ENCODE measurements around the gene CNTN4.
"Not testable (repeated sequence)": the region's sequence is repeated elsewhere in the genome, so short reads cannot be mapped to it uniquely, and the experiment has no call there.

Gene CNTN4

DNA sequence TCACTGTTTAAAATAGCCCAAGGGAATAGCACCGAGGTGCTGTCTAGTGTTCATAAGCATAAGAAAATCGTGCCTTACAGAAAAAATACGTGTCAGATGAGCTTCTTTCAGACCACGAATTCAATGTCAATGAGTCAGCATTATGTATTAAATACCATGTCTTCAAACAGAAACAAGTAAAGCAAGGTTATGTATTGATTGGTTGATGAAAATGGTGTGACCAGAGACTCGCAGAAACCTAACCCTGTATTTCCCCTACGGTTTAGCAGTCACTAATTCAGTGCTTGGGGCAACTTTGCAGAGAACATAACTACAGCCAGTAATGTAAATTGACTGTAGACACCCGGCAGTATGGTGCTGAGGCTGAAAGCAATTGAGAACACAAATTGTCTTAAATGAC lies 703.8 kb downstream of the CNTN4 start:
- no peak for DNase-seq (ENCODE audit: low read depth)

DNA sequence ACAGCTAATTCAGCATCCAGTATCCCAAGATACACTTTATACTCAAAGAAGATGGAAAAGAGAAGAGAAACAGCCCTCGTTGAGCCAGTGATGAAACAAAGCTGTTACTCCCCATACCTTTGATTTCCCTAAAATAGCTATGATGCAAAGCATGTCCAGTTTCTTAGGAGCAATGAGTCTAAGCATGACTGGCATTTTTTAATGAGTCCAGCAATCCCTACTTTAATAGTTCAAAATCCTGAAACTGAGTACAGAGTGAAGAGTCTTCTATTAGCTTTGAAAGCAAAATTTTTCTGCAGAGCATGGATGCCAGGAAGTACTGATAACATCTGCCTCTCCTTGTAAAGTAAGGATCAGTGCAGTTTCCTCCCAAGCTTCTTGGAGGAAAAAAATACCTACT lies 708.8 kb downstream of the CNTN4 start:
- DNase-seq (ENCODE audit: low read depth) = no peak

DNA sequence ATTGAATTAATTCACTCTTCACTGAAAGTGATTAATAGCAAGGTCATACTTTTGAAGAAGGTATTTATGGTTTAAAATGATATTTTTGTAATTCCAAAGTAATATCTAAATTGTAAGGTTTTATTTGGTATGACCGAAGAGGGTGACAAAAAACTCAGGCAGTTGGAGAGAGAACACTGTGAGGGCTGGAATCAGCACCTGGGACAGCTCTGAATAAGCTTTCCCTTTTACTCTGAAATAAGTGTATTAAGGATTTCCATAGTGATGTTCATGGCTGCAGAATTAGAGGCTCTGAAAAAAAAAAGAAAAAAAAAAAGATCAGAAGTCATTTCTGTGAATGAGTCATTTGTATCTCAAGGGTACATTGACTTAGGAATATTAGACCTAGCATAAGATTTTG lies 712.1 kb downstream of the CNTN4 start:
- DNase-seq (ENCODE audit: low read depth) = no peak

DNA sequence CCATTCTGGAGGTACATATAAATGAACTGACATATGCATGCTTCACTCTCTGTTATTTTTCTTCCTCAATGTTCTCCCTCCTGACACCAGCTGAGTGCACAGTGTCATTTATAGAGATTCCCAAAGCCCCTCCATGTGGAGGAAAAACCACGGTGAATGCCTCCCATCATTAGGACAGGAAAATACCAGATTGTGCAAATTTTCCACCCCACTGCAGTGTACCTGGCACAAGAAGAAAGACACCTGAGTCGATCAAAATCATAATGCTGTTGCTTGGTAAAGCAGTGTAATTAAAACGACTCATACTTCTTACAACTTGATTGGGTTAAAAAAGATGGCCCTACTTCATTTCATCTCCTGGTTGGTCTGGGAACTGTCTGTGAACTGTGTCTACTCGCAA lies 720.9 kb downstream of the CNTN4 start:
- DNase-seq (ENCODE audit: low read depth) = no peak

DNA sequence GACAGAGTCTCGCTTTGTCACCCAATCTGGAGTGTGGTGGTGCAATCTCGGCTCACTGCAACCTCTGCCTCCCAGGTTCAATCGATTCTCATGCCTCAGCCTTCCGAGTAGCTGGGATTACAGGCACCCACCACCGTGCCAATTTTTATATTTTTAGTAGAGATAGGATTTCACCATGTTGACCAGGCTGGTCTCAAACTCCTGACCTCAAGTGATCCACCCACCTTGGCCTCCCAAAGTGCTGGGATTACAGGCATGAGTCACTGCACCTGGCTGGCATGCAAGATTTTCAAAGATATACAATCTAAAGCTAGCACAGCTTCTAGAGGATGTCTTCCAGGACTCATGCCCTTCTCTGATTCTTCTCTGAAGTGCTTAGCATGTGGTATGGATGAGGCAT lies 722.3 kb downstream of the CNTN4 start:
- not testable (repeated sequence) for DNase-seq (ENCODE audit: low read depth)

DNA sequence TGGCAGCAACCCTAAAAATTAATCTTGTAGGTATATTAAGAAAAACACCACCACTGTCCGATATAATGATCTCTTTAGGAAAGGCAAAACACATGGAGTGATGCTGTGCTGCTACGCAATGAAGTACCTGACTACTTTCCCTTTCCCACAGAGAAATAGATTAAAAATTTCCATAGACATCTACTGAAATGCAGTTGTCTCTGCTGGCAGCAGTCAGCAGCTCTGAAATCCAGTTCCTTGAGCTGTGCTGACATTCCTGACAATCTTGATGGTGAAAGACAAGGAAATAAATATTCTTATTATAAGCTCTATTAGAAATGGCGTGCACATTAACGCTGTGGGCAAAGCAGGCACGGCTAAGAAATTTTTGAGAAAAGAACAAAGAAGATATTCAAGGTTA lies 723.9 kb downstream of the CNTN4 start:
- no peak for DNase-seq (ENCODE audit: low read depth)

DNA sequence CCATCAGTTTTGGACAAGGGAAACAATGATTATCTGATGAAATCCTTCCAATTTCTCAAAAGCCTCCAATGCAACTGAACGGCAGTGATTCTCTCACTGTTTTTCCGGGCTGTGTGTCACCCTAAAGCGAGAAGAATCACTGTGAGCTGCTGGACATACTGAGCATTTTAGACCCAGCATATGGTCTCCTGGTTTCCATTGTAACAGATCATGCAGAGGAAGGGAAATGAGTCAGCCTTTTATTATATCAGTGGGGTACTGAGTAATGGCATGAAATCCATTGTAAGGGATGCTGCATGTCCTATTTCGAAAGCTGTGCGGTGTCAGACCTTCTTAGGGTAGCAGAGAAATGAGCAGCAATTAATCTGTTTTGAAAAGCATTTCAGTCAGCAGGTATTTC lies 724.4 kb downstream of the CNTN4 start:
- no peak for DNase-seq (ENCODE audit: low read depth)

DNA sequence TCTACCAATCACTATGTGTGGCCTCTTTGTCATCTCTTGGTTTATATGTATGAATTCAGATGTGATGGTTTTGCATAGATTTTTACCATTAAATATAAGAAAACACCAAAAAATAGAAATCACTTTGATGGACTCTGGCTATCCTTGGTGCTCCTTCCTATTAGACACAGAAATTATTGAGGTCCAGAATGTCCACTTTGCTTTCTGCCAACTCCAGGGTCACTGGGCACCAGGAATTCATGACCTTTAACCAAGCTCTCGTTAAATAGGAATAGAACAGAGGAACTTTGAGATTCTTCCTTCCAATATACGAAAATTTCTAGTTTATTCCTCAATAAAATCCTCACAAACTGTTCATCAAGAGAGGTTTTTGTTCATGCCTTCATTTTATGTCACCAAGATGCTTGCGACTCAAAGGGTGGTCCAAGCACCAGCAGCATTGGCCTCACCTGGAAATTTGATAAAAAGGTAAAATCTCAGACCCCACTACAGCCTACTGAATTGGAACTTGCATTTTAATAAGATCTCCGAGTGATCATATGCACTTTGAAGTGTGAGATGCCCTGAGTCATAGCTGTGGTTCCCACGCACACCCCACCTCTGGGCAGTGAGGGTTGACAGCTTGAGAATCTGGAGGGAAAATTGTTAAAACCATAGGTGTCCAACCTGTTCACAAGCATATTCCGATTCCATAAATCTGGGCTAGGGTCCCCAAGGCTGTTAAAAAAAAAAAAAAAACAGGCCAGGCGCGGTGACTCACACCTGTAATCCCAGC lies 725.0 kb downstream of the CNTN4 start:
- no peak for DNase-seq (ENCODE audit: low read depth)

DNA sequence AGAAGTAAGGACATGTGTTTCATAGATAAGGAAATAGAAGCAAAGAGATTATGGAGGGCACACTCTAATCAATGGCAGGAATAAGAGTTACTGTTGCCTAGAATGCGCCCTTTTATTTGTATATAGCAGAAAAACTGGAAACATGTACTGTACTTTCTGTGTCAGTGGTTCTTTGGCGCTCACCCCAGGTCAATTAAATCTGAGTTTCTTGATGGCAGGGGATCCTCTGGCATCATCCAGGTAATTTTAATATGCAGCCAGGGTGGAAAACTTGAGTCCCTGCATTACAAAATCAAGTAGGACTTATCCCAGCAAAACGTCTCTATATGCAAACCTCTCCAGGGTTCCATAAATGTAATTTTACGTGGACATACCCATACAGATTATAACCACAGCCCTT lies 727.4 kb downstream of the CNTN4 start:
- DNase-seq (ENCODE audit: low read depth) = no peak

DNA sequence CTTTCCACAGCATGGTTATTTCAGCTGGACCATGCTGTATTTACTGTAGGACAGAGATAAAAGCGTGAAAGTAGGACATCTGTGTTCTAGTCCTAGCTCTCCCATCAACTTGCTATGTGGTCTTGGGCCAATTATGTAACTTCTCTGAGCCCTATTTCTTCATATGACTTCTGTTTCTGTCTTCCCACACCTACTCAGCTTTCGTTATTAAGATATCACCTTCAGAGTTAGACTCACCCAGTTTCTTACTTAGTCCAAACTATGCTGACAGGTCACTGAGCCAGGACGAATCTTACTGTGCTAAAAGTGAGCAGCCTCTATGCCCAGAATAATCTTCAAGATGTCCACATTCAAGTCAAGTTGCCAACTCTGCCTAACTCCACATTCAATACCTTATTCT lies 727.8 kb downstream of the CNTN4 start:
- DNase-seq (ENCODE audit: low read depth) = no peak

DNA sequence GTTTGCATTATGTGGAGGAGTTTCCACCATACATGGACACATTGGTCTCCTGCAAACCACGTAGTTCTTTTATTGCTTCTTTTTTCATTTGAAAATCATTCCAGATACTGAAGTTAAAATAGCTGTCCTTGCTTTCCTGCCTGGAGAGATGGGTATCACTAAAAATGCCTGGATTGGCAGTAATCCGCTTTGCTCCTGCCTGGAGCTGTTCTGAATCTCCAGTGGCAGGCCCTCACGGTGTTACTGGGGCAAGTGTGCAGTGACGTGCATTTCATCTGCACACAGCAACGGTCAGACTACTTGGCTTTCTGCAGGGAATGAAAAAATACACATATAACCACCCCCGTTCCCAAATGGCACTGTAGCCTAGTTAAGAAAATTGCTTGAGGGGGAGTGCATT lies 738.6 kb downstream of the CNTN4 start:
- DNase-seq (ENCODE audit: low read depth) = no peak

DNA sequence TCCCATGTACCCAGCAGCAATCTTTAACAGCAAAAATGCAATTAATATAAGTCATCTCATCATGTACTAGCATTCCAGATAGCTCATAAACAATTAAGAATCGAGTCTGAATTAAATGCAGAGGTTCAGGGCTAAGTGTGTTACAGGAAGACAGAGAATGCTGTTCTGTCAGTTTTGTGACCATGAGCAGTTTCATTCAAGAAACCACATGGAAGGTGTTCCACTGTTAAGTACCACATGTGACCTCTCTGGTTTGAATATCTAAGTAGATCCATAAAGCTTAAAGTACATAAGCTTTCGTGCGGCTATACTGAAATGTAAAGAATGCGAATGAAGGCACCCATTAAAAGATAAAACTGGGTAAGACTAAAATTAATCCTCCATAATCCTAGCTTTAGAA lies 739.2 kb downstream of the CNTN4 start:
- DNase-seq (ENCODE audit: low read depth) = no peak

DNA sequence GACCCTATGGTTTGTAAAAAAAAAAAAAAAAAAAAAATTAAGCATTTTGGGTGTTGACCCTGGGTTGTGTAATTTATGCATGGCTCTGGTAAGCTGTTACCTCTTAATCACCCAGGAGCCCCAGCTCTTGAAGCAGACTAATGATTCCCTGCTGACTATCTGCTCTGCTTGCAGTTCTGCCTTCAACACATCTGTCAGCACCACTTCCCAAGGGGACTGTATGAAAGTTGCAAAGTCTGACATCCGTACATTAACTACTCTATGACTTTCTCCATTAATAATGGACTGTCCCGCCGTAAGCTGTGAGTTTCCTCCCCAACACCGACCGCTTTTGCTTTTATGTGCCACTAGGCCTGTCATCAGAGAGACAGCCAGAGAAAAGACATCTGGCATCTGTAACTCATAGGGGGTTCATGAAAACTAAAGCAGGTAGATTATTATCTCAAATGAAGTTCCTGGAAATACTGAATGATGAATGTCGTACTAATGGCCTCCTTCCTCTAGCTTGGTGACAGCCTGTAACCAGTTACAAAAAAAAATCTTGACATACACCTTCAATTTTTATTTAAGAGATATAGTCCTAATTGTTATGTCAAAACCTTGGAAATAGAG lies 740.0 kb downstream of the CNTN4 start:
- DNase-seq (ENCODE audit: low read depth) = no peak

DNA sequence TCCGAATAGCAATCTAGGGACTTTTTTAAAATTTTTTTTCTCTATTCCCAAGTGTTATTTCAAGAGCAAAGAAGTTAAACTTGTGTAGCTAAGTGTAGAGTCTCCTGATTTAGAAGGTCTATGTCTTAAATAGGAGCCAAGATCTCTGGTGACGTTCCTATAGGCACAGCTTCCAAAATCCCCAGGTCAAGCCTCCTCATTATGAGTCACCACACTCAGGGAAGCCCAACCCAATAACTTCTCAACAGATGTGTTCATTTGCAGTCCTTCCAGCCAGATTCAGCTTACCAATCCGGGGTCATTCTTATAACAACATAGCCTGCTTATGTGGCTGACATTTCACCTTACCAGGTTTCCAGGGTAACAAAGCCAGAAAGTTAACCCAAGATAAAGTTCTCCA lies 741.2 kb downstream of the CNTN4 start:
- no peak for DNase-seq (ENCODE audit: low read depth)

DNA sequence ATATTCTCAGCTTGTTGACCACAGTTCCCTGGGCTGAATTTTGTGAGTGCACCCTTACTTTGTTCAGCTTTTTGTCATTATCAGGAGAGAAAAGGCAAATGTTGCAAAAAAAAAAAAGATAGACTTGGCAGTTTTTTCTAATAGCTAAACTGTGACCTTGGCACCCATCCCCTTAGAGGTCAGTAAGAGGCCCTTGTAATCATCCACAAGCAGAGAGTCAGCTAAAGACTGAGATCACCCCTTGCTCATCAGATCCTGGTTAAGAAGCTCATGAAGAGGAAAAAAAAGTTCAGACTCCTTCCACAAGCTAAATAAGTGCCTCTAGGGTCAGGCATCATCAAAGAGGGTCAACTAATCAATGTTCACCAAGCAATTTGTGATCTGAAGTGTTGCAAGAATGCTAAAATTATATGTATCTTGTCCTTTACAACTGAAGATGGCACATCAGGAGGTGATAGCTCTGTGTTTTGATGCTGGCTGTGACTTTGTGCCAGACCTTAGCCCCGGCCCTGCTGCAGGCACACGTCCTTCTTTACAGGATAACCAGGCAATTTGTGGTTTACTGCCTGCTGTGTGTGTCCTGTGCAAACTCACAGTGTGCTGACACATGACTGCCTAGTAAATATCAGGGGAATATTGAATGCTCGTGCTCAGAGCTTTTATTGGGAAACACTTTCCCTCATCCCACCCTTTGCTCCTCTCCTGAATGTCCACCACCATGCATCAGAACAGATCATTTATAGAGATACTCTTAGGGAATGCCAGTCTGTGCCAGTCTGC lies 748.6 kb downstream of the CNTN4 start:
- DNase-seq (ENCODE audit: low read depth) = no peak

DNA sequence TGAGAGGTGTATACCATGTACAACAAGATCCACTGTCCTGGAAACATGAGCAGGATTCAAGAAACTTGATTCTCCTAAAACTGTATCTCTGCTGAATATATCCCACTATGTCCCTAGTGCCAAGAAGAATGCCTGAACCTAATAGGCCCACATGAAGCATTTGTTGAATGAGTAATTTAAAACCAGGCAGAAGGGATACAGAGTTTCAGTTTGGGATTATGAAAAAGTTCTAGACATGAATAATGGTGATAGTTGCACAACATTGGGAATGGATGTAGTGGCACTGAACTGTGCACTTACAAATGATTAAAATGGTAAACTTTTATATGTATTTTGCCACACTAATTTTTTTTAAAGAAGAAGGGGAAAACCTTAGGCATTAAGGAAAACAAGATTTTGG lies 750.4 kb downstream of the CNTN4 start:
- DNase-seq (ENCODE audit: low read depth) = no peak

DNA sequence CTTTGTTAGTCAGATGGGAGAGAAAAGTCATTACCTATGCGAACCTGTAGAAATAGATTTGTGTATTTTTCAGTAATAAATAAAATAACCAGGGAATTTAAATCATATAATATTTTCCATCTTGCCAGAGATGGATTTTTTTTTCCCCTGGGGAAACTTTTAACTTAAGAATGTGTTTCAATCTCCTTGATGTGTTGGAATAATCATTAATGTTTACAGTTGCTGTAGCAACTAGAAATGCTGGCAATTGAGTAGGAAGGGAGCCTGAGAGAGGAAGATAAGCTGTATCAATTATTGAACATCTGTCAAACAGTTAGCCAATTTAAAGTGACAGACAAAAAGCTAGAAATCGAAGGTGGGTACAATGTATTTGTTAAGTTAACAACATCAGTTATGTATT lies 752.0 kb downstream of the CNTN4 start:
- no peak for DNase-seq (ENCODE audit: low read depth)

DNA sequence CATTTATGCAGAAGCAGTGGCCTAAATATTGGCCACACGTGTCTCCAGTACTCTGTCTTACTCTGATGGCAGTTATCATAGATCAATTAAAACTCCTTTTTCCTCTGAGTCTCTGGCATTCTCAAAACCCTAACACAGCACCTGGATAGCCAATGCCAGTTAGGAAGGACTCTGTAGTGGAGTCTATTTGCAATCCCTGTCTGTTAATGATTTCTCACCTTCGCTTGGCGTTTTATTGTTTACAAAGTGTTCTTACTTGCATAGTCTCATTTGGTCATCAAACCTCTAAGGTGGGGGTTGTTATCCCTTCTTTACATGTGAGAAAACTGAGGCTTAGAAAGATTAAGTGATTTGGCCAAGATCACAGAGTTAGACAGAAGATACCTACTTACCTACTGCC lies 752.7 kb downstream of the CNTN4 start:
- no peak for DNase-seq (ENCODE audit: low read depth)

DNA sequence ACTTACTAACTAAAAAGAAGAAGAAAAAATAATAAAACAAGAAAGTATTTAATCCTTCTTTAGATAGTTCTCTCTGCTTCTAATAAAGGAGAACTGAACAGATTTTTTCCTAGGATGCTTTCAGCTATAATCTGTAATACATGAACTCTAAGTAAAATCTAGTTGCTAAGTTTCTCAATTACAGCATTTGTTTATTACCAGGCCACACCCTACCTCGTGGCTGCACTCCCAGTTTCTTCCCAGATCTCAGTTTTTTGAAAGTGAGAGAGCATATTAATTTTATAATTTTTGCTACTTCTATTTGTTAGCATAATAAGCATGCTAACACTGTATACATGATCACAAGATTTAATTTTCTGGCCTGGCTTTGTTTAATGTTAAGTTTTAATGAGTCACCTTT lies 753.2 kb downstream of the CNTN4 start:
- no peak for DNase-seq (ENCODE audit: low read depth)

DNA sequence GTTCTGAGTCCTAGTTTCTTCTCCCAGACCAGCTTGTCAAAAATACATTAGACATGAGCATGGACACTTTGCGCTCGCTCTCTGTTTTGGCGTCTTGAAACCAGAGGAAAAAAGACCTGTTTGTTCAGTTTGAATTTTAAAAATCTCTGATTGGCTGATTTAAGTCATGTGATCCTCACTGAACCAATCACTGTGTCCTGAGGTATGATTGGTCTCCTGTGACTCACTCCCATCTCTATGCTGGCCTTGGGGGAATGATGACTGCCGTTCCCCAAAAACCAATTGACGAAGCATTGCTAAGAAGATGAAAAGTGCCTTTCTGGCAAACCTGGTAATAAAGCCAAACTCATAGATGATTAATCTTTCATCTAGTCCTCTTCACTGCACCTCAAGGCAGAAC lies 755.0 kb downstream of the CNTN4 start:
- DNase-seq (ENCODE audit: low read depth) = no peak

DNA sequence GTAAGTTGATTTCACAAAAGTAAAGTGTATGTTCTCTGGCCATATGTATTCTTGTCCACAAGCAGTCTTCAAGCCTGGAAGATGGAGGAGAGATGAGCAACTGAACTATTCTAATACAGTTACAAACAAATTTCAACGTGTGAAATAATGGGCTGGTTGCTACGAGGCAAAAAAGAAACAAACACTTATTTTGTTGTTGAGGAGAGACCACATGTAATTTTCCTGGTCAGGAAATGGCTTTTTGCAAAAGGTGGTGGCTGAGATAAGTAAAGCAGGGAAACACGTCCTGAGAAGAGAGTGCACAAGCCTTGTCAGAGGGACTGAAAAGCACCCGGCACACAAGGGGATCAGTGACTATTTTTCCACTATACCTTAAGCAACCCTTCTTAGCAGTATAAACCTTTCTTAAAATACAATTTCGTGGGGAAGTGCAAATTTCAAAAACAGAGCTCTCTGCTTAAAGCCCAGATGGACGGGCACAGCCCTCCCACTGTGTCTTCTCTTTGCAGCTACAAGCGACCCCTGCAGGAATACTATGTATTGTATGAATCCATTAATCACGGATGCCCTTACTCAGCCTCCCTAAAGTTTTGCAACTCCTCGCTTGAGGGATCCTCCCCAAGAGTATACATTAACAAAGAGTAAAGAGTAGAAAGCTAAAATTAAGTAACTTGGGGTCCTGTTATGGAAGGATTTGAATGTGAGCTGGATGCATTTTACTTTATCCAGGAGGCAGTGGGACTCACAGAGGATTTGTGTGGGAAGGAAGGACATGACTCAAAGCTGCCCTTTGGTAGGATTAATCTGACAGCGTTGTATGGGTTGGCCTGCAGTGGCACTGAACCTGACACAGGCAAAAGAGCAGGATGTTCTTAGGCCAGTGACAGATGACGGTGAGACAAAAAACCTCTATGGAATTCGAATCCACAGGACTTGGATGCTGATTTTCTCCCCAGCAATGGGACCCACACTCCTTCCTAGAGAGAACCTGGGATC lies 757.8 kb downstream of the CNTN4 start:
- DNase-seq (ENCODE audit: low read depth) = no peak

DNA sequence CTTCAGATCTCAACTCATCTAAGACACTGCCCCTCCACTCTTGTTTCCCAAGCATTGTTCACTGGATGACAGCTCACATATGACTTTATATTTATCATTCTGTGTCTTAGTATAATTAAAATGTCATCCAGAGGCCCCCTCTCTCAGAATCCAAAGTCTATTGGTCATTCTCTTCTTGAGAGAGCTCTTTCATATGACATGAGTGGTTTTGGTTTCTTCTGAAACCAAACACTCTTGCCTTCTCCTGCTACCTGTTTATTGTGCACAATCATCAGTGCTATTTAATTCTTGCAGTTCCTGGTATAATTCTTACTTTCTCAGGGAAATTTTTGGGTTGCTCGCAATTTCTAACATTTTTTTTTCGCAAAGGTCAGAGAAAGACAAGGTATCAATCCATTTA lies 762.0 kb downstream of the CNTN4 start:
- no peak for DNase-seq (ENCODE audit: low read depth)

Measured in activated T-cell treated with anti-CD3 and anti-CD28 coated beads for 1 hour (primary cell).